GM19467 (cell line): ENCODE measurements around the gene OLFM4.

Experiments
- ATAC-seq: cut with Tn5 transposase; IDR thresholded peaks from one replicate; pipeline ENCODE4 v1.9.1; 2021; ENCODE audit warnings: mild to moderate bottlenecking, moderate library complexity; ENCODE audit not compliant: unreplicated experiment

Gene OLFM4, protein sequence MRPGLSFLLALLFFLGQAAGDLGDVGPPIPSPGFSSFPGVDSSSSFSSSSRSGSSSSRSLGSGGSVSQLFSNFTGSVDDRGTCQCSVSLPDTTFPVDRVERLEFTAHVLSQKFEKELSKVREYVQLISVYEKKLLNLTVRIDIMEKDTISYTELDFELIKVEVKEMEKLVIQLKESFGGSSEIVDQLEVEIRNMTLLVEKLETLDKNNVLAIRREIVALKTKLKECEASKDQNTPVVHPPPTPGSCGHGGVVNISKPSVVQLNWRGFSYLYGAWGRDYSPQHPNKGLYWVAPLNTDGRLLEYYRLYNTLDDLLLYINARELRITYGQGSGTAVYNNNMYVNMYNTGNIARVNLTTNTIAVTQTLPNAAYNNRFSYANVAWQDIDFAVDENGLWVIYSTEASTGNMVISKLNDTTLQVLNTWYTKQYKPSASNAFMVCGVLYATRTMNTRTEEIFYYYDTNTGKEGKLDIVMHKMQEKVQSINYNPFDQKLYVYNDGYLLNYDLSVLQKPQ

DNA sequence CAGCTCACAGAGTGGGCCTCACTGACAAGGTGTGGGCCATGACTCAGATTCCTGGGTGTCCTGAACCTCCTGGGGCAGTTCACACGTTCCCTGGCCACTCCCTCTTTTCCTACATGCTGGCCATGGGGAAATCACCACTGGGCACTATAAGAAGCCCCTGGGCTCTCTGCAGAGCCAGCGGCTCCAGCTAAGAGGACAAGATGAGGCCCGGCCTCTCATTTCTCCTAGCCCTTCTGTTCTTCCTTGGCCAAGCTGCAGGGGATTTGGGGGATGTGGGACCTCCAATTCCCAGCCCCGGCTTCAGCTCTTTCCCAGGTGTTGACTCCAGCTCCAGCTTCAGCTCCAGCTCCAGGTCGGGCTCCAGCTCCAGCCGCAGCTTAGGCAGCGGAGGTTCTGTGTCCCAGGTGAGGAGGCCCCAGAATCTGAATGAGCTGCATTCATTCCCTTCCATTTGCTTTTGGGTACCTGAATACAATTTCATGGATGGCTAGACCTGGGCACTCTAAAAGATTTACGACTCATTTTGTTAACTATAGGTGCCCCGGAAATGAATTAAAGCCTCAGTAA, at the start of gene OLFM4:
OLFM4 (plus strand) TSS at position 177 of the 567 bp plus-strand sequence; CDS start at position 201, 24 bp downstream.
- ATAC-seq = no peak

DNA sequence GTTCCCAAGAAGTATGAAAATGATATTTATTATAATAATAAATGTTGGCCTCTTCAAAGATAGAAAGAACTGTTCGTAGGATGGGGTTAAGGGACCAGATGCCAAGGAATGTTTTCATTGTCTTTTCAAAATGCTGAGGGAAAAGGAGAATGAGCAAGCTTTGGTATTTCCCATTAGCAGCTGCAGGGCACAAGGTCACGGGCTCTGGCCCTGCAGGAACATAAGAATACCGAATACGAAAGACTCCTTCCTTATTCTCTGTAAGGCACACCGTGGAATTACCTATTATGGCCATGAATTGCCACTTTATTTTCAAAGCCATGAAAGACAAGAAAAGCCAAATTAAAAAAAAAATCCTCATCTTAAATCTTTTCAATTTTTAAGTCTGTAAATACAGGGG, 49.6 kb upstream of the OLFM4 start:
- ATAC-seq = no peak

DNA sequence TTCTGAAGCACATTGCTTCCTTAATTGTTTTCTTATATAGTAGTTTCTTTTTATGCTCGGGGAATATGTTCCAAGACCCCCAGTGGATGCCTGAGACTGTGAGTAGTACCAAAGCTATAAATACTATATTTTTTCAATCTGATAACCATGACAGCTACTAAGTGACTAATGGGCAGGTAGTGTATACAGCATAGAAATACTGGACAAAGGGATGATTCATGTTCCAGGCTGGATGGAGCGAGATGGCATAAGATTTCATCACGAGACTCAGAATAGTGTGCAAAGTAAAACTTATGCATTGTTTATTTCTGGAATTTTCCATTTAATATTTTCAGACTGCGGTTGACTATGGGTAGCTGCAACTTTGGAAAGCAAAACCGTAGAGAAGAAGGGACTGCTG, 47.9 kb upstream of the OLFM4 start:
- ATAC-seq = no peak

DNA sequence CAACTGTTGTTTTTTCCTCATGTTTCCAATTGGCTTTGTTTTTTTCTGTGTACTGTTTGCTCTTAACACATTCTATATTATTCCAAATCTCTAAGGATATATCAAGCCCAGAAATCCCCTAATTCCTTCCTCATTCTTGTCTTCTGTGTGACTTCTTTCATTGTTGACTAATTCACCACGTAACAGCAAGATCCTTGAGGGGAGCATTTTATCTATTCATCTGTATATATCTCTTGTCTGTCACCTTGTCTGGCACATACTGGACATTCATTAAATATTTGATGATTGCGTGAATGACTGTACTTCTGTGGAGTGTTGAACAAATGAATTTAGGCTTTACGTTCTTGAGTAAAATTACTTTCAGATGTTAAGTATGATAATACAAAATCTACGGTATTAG, 44.8 kb upstream of the OLFM4 start:
- no peak for ATAC-seq

DNA sequence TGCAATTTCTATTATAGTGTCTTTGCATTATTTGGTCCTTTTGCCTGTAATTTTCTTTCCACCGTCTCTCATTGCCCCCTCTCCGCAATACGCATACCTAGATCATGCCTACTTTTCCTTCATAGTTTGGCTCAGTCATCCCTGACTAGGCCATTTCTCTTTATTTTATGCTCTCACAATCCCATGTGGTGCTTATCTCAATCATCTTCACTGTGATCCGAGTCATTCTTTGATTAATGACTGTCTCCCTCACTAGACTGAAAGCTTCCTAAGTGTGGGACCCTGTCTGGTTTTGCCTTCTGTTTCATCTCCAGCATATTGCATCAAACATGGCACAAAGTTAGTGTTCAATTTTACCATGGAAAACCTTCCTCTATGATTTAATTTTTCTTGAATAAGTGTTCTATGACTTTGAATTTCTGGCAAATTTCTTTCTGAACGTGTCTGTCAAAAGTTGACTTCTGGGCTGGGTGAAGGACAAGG, 43.7 kb upstream of the OLFM4 start:
- no peak for ATAC-seq

DNA sequence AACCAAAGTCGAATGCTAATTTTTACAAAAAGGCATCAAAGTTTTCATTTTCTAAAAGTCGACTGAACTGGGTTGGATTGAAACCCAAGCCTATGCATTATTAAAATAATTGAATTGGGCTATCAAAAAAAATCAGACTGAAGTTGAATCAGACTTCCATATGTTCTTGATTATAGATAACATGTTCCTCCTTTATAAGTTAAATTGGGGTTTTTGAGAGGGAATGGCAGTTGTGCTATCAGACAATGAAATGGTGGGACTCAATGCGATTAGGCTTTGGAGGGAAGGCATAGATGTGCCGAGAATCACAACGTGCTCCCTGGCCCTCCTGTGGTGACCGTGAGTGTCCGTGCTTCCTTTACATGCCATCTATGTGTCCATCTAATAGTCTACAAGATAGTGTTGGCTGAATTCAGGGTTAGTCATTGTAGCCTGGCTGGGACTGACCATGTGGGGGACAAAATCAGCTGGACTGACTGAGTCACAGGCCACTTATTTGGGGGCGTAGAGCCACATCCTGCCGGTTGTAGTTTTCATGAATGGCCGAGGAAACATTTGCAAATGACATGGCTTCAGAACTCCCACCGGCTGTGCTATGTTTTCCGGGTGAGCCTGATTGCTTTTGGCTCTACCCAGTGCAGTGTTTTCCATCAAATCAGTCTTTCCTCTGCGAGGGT, 37.1 kb upstream of the OLFM4 start:
- ATAC-seq = no peak

DNA sequence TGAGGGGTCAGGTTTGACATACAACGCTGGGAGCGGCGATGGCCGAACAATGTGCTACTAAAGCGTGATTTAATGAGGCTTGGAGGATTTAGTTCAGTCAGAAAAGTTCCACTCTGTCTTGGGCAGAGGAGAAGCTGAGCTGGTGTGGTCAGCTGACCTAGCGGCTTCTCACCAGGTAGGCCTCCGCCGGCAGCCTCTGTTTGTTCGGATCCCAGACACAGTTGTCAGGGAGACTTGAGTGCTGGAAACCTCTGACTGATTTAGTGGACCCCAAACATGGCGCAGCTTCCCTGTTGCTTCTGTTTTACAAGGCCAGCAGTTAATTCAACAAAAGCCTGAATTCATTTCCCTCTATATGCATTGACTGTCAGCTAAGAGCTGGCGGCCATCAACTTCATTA, 36.5 kb upstream of the OLFM4 start:
- no peak for ATAC-seq

DNA sequence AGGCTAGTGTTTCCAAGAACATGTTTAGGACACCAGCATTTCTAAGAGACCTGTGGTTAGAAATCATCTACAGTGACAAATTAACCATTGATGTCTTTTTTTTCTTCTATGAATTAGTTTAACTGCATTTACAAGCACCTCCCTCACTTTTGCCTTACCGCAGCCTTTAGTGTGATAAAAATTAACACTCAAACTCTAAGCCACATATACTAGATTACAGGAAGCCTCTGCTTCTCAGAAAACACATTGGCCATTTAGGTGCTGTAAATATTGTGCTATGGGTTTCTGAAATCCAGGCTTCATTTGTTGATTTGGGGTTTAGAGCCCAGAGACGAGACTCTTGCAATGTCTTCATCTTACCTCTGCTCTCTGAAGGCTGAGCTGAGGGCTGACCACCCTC, 34.6 kb upstream of the OLFM4 start:
- ATAC-seq = no peak

DNA sequence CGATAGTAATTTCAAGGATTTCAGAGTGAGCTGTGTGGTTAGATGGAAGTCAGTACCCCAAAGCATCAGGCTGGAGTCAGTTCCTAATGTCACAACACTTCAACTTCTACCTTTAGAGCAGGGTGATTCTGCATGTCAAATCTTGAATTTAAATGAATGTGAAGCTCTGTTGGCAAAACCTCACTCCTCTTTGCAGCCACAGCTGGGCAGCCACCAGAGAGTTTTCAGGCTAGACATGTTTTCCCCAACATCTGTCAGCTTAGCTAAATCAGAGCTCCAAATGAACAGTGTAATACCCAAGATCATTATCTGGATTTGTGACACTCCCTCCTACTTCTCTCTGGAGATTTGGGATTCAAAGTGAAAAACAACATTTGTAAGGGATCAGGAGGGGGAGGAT, 33.7 kb upstream of the OLFM4 start:
- ATAC-seq = no peak

DNA sequence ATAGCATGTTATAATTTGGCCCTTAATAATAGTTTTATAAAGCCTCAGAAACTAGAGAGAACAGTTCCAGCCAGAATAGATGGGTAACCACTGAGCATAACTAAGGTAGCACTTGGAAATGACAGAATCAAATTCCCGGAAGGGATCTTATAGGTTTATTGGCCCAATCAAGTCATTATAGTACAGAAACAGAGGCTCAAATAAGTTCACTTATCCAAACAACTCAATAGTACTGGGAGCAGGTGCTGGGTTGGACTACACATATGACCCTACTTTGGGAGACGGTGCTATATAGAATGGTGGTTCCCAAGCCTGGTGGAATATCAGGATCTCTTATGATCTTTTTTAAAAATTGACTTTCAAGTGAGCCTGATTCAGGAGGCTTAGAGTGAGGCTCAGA, 32.7 kb upstream of the OLFM4 start:
- ATAC-seq = no peak

DNA sequence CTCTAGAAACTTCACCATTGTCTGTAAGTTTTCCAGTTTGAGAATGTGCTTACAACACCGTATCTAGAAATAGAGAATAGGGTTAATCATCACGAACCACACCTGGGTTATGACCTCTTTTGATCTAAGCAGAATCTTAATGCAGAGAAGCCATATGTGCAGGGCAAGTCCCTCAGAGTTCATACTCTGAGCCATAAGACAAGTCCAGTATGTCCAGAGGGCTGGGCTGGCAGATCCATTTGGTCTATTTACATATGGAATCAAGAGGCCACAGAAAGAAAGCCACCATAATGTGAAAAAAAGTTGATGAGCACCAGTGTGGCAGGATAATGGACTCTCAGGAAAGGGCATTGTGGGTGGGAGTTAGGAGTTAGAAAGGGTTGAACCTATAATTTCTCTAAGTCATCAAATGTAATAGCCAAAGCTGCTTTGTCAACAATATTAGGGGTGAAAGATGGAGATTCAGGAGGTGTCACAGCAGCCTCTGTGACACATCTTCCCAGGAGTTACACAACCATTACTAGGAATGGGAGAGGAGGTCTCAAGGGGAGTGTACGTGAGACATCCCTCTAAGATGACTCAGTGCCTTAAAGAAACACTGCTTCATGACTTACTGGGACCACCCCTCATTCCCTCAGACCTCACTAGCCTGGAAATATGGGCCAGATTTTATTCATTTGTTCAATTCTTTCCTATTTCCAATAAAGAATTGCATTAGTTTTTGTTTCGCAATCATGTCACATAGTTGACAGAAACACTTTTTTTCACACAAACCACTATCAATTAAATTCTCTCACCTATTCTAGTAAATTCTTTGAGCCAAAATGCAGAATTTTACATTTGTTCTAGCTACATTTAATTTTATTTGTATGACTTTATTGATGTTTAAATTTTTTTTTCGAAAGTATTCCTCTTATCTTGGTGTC, 30.4 kb upstream of the OLFM4 start:
- no peak for ATAC-seq

DNA sequence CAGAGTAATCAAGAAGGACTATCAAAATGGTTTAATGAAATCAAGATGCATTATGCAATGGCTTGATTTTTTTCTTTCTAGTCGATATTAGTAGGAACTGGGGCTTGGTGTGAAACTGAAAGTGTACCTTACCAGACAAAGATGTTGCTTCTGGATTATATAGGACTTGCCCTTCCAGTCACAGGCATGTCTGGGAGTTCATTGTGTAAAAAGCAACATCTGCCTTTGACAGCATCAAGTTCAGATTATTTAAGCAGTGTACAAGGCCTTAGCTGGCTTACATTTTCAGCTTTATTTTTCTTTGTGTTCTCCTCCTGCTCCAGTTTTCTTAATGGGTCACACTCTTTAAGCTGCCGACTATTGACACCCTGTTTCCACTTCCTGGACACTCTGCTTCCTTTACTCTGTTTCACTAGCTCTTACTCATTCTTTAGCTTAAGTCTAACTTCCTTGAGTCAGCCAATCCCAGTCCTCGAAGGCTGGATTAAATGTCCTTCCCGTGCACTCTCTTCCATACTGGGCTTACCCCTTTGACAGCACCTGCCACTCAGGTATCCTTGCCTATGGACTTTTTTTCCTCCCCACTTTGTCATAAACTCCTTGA, 29.4 kb upstream of the OLFM4 start:
- ATAC-seq = no peak

DNA sequence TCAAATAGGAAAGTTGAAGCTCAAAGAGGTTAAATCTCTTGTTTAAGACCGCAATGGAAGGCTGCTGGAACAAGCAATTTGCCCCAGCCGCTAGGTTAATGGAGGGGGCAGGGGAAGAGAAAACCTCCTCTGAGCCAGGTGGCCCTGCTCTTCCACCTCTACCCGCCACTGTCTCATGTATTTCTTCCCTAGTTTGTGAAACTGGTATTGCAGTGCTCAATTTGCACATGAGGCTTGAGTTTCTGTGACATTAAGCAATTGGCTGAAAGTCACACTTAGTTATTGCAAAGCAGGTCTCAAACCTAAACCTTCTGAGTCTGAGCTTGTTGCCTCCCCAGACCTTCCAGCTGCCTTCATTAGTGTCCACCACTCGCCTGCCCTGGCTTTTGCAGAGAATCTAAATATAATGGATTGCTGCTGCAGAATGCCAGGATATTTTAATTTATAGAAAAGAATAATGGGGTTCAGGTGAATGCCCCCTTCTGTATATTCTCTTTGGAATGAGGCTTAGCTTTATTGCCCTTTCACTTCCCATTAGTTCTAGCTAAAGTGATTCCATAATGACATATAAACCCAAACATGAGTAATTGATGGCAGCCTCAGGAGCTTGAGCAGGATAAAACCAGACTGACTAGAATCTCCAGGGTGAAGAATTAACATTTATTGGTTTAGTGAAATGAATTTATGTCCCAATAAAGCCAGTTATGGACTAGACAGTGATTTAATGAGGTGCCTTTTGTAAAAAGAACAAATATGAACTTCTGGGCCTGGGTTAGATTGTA, 27.0 kb upstream of the OLFM4 start:
- no peak for ATAC-seq

DNA sequence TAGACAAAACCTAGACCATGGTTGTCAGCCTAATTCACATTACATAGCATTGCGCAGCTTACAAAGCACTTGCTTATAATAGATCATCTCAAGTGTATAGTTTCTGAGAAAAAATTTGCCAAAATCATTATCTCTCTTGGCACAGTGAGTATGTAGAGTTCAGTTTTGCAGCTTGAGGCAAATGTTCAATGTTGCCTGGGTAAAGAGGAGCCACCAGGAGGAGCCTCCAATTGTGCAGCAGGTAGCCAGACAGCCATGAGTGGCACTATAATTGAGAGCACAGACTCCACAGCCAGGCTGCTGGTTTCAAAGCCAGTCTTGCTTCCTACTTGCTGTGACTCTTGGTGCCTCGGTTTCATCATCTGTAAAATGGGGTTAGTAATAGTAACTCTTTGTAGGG, 24.0 kb upstream of the OLFM4 start:
- ATAC-seq = no peak

DNA sequence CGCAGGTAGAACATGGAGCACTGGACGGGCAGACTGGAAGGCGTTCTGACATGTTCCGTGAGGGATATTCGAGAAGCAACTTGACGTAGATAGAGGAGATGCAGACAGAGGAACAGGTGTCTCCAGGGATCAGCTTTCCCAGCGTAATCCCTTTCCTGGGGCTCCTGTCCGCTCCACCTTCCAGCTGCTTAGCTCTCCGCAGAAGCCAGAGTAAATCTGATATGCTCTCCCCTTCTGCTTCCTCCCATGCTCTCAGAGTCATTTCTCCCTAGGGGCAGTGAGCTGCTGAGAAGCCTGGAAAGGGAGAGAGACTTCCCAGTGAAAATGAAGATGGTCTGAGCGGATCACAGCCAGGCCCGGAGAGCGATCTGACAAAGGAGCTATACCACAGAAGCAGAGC, 23.0 kb upstream of the OLFM4 start:
- ATAC-seq = no peak

DNA sequence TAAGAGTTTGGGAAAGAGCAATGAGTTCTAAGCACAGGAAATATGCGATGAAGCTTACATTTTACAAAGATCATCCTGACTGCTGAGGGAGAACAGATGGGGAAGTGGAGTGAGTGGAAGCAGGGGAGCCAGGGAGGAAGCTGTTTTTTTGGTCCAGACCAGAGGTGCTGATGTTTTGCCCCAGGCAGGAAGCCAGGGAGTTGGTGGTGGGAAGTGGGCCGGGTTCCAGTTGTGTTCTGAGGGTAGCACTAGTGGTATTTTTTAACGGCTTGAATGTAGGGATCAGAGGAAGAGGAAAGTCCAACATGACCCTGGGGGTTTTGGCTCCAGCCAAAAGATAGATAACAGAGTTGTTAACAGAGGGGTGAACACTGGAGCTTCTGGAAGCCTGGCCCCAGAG, 20.7 kb upstream of the OLFM4 start:
- ATAC-seq = no peak

DNA sequence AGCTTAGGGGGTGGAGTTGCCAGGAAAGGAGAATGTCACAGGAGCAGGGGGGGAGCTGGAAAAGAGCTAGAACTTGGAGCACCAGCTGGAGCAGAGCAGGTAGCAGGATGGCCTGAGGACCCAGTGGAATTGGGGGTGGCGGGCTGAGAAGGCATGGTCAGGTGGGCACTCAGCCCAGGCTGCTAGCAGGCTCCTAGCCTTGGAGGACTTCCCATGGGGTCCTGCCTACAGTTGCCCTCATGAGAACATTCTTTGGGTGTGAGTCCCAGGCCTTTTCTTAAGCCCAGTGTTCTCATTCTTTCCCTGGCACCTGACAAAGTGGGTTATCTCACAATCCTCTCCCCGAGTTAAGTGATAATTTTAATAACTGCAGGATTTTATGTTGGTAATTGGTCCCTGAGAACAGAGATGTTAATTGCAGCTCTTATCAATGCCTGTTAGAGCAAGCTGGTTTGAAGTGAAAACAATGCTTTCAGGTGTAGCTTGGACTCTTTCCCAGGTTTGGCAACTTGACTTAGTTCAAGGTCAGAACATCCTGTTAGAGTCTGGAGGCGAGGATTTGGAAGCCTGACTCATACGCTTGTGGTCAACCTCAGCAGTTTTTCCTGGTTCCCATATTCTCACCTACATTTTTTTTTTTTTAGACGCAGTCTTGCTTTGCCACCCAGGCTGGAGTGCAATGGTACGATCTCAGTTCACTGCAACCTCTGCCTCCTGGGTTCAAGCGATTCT, 18.1 kb upstream of the OLFM4 start:
- no peak for ATAC-seq

DNA sequence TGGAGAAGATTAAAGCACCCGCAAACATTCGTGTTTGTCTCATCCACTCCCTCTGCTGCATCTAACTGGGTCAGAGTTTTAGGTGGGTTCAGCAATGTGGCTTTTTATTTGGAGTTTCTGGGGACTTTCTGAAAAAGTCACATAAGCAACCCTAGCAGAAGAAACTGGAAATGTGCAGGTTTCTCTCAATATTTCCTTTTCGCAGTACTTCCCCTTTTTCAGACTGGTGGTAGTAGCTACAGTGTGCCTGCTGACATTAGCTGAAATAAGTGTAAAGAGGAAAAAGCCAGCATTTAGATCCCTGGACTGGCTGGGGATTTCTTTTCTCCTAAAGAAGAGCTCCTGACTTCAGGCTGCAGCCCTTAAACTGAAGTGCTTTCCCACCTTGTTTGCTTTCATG, 15.9 kb upstream of the OLFM4 start:
- ATAC-seq = no peak

DNA sequence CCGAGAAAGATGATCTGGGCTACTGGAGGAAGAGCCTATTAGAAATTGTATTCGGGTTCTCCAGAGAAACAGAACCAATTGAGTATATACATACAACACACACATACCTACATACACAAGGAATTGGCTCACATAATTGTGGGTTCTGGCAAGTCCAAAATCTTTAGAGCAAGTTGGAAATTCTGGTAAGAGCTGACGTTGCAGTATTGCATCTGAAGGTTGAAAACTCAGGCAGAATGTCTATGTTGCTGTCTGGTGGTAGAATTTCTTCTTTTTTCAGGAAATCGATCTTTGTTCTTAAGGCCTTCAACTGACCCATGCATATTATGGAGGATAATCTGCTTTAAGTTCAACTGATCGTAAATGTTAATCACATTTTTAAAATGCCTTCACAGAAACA, 15.5 kb upstream of the OLFM4 start:
- ATAC-seq = no peak
